K562 (cell line): Measurements from ENCODE around the gene TIMM44. TPM values are rescaled to one million over a fixed set of nuclear protein-coding genes. Genes with fewer than 3 reads are reported as not detected.

Source experiments
- CBFB ChIP-seq: sonication (generic); formaldehyde crosslinking; IDR thresholded peaks from 2 replicates; pipeline ENCODE4 v1.4.0; 2020; ENCODE audit warnings: mild to moderate bottlenecking, missing genetic modification reagents
- DMBX1 ChIP-seq: fragments of 250-450 bp; sonication (Bioruptor Pico); IDR thresholded peaks from 2 replicates; pipeline ENCODE4 v1.8.0; 2022; ENCODE audit warnings: inconsistent platforms, mild to moderate bottlenecking, moderate library complexity, borderline replicate concordance
- ESRRB ChIP-seq: fragments of 250-450 bp; sonication (Bioruptor Pico); IDR thresholded peaks from 2 replicates; pipeline ENCODE4 v1.5.0; 2020; ENCODE audit warnings: mild to moderate bottlenecking, moderate library complexity, borderline replicate concordance
- ETS1 ChIP-seq: conservative IDR thresholded peaks from 2 replicates; pipeline ENCODE4 v1.6.1; 2011; ENCODE audit warnings: low read depth, mild to moderate bottlenecking, low read length; ENCODE audit not compliant: control insufficient read depth
- FOXM1 ChIP-seq, 2 experiments: fragments of 450-650 bp in 1 of 2; sonication (generic) in 1 of 2; formaldehyde crosslinking in 1 of 2; IDR thresholded peaks; 2 replicates each; pipeline versions ENCODE4 v1.6.1 to v1.9.0; 2017 to 2022; ENCODE audit warnings: low read depth in 2 of 2, mild to moderate bottlenecking in 2 of 2, missing genetic modification reagents in 1 of 2, moderate library complexity in 1 of 2
- HNRNPUL1 ChIP-seq: fragments of 200-400 bp; formaldehyde crosslinking; IDR thresholded peaks from 2 replicates; pipeline ENCODE4 v1.6.1; 2017; ENCODE audit warnings: low read length
- IRF9 ChIP-seq: fragments of 450-650 bp; IDR thresholded peaks from 2 replicates; pipeline ENCODE4 v1.6.1; 2016; ENCODE audit warnings: missing biosample characterization, missing genetic modification characterization
- MAZ ChIP-seq, 2 experiments: fragments of 450-650 bp in 1 of 2; sonication (generic) in 1 of 2; formaldehyde crosslinking; IDR thresholded peaks in 1 of 2; conservative IDR thresholded peaks in 1 of 2; 2 replicates each; pipeline versions ENCODE4 v1.4.0 to v1.5.0; 2020; ENCODE audit warnings: mild to moderate bottlenecking in 1 of 2, missing genetic modification reagents in 1 of 2
- NFIC ChIP-seq: fragments of 450-650 bp; IDR thresholded peaks from 2 replicates; pipeline ENCODE4 v1.6.1; 2017; ENCODE audit warnings: mild to moderate bottlenecking, inconsistent platforms
- PHF21A ChIP-seq: fragments of 450-650 bp; IDR thresholded peaks from 2 replicates; pipeline ENCODE4 v1.6.1; 2017; ENCODE audit warnings: low read depth, borderline replicate concordance
- POLR2AphosphoS2 ChIP-seq: IDR thresholded peaks from 2 replicates; pipeline ENCODE4 v1.6.1; 2012; ENCODE audit warnings: low read length, improper control_type of control experiment
- SNIP1 ChIP-seq: fragments of 450-650 bp; IDR thresholded peaks from 2 replicates; pipeline ENCODE4 v1.7.1; 2017; ENCODE audit warnings: low read depth, mild to moderate bottlenecking
- SRSF7 ChIP-seq: fragments of 200-400 bp; formaldehyde crosslinking; optimal IDR thresholded peaks from 2 replicates; pipeline ENCODE3; 2017; ENCODE audit warnings: mild to moderate bottlenecking, low read depth, low read length
- THAP7 ChIP-seq: fragments of 250-450 bp; sonication (Bioruptor Pico); IDR thresholded peaks from 2 replicates; pipeline ENCODE4 v1.5.0; 2021
- TSC22D4 ChIP-seq: fragments of 450-650 bp; IDR thresholded peaks from 2 replicates; pipeline ENCODE4 v1.6.1; 2016; ENCODE audit warnings: missing genetic modification characterization, missing biosample characterization, control low read depth
- TSHZ1 ChIP-seq: fragments of 250-450 bp; sonication (Bioruptor Pico); IDR thresholded peaks from 2 replicates; pipeline ENCODE4 v1.4.0; 2020; ENCODE audit warnings: mild to moderate bottlenecking, moderate library complexity
- ZBED1 ChIP-seq: IDR thresholded peaks from 2 replicates; pipeline ENCODE4 v1.6.1; 2014
- ZEB2 ChIP-seq: fragments of 450-650 bp; IDR thresholded peaks from 2 replicates; pipeline ENCODE4 v1.6.1; 2016
- ZNF146 ChIP-seq: IDR thresholded peaks from one replicate; pipeline ENCODE4 v1.6.1; 2018; ENCODE audit warnings: missing compliant biosample characterization; ENCODE audit not compliant: unreplicated experiment
- polyA plus RNA-seq, 8 experiments: library from polyadenylated mRNA; depleted of rRNA in 4 of 8; stranded (reverse) in 5 of 8; unstranded in 3 of 8; fragments of >200 nt; fragmentation: Nextera tagmentation in 2 of 8; fragmentation: Illumina TruSeq in 1 of 8; extraction: Ambion mirVana in 2 of 8; extraction: Trizol in 1 of 8; gene quantifications; 2 replicates each; pipeline versions ENCODE4 v1.2.1 to v1.2.3, GENCODE V29; 2011 to 2014; ENCODE audit warnings: inconsistent platforms in 1 of 8, missing spikeins in 1 of 8
- total RNA-seq, 7 experiments: library from RNA; depleted of rRNA in 6 of 7; stranded (reverse); fragments of >200 nt in 6 of 7; fragmentation: Illumina TruSeq in 2 of 7; extraction: Trizol in 2 of 7; gene quantifications; 2 replicates each; pipeline versions ENCODE4 v1.2.1 to v1.2.3, GENCODE V29; 2011 to 2021; ENCODE audit warnings: low replicate concordance in 1 of 7

TIMM44 gene
- total and polyA plus RNA-seq, 9 of the 15 experiments (the other 6 are each of a cell fraction or from before 2014, with no cell fraction given), result 10.3 to 231 (median 89.3) TPM

- TF ChIP-seq IRF9 (tag) (no peak), POLR2AphosphoS2 (peak; percentile 40; the same call in 1 of the 2 replicates), PHF21A (no peak), ZNF146 (CRISPR knock-in tag) (no peak), ESRRB (CRISPR knock-in tag) (no peak), SRSF7 (no peak), ETS1 (no peak; the same call in 1 of the 2 replicates), DMBX1 (CRISPR knock-in tag) (no peak), ZBED1 (no peak), ZEB2 (no peak), CBFB (CRISPR knock-in tag) (no peak), THAP7 (CRISPR knock-in tag) (no peak), HNRNPUL1 (peak; percentile 96), FOXM1 (IDR thresholded peaks at IDR 0.05; ENCODE audit: low read depth) (no peak), FOXM1 (CRISPR knock-in tag; IDR thresholded peaks at IDR 0.05; ENCODE audit: low read depth) (no peak), TSHZ1 (CRISPR knock-in tag) (no peak), NFIC (peak; percentile 28), TSC22D4 (no peak), SNIP1 (no peak), MAZ (CRISPR knock-in tag; conservative IDR thresholded peaks at IDR 0.05 in 1 of 2, IDR thresholded peaks at IDR 0.05 in 1 of 2) (peak; percentile 66 to 83; a peak in 3 of 4 replicates)
Observed at GRCh38 chr19:7920519-7921301, 22.8 kb downstream of the TIMM44 start (continued).
